Bronchial epithelial cell (primary cell): ENCODE data around the gene CLEC5A. TPM values are rescaled to one million over a fixed set of nuclear protein-coding genes. Genes with fewer than 3 reads are reported as not detected.

Source experiments
- DNase-seq: peaks from one replicate; pipeline ENCODE4 v3.0.0-alpha.2; 2010; ENCODE audit warnings: low read depth
- FAIRE-seq: peaks from 2 replicates; lab custom pipeline; 2011; peaks lifted over from hg19 to GRCh38; lab: Jason Lieb, UNC
- H3K27me3 ChIP-seq: 2 replicates; pipeline ENCODE4 v1.5.1; 2011; ENCODE audit warnings: low read length; ENCODE audit not compliant: control insufficient read depth, insufficient read depth
- H3K36me3 ChIP-seq: 2 replicates; pipeline ENCODE4 v1.5.1; 2011; ENCODE audit warnings: low read length; ENCODE audit not compliant: control insufficient read depth, insufficient read depth
- H3K4me3 ChIP-seq: 2 replicates; pipeline ENCODE4 v1.5.1; 2011; ENCODE audit warnings: mild to moderate bottlenecking, low read depth, low read length, control low read depth
- CTCF ChIP-seq: IDR thresholded peaks from 2 replicates; pipeline ENCODE4 v1.5.1; 2011; ENCODE audit warnings: mild to moderate bottlenecking, moderate library complexity, low read length, control low read depth, inconsistent platforms; ENCODE audit not compliant: insufficient read depth, severe bottlenecking
- total RNA-seq: library from RNA; depleted of rRNA; stranded (reverse); fragments of >200 nt; gene quantifications from 2 replicates; pipeline ENCODE4 v1.2.1, GENCODE V29; 2014

CLEC5A gene
- total RNA-seq, 1 donor from 2014 or later: not detected

- H3K36me3 ChIP-seq: no peaks in the 10 kb centered on the region
- DNase-seq: no peak
- TF ChIP-seq CTCF: no peak
- no peak for FAIRE-seq
- no peak overlapping the region for H3K4me3 ChIP-seq
- H3K27me3 ChIP-seq: no peaks in the 10 kb centered on the region
These were observed 65.8 kb downstream of the CLEC5A start for GRCh38 chr7:141880960-141881359.

- Histone ChIP-seq H3K4me3 (no peak overlapping the region), H3K27me3 (no peaks in the 10 kb centered on the region), H3K36me3 (no peaks in the 10 kb centered on the region)
- no peak for TF ChIP-seq CTCF
- no peak for FAIRE-seq
- DNase-seq: no peak
These were observed 69.4 kb downstream of the CLEC5A start for GRCh38 chr7:141877365-141877764.

Other genes with a start within 250 kb of the CLEC5A start
- gene DENND11, start 244.8 kb downstream of the CLEC5A start, total RNA-seq: 19.2 and 21.8 TPM in 2 replicates
- gene WEE2, start 238.6 kb downstream of the CLEC5A start, total RNA-seq: not detected in 2 replicates
- 126 and 162 TPM in 2 replicates for gene SSBP1, start 208.6 kb downstream of the CLEC5A start, total RNA-seq
- gene TAS2R3, start 182.9 kb downstream of the CLEC5A start, total RNA-seq: 3.9 and 7.6 TPM in 2 replicates
- 1.8 and 5.4 TPM in 2 replicates for gene TAS2R4, start 170.3 kb downstream of the CLEC5A start, total RNA-seq
- gene TAS2R5, start 156.8 kb downstream of the CLEC5A start, total RNA-seq: 3.9 and 5.1 TPM in 2 replicates
- not detected in 2 replicates for gene PRSS37, start 105.5 kb downstream of the CLEC5A start, total RNA-seq
- gene OR9A4, start 30.6 kb downstream of the CLEC5A start, total RNA-seq: 0.26 TPM in 1 of 2 replicates, not detected in the other
- gene TAS2R38, start 26.8 kb upstream of the CLEC5A start, total RNA-seq: not detected in 2 replicates
- under 0.01 and 0.38 TPM in 2 replicates for gene MGAM, start 48.9 kb upstream of the CLEC5A start, total RNA-seq
- under 0.01 TPM in 1 of 2 replicates, not detected in the other for gene MGAM2, start 164.7 kb upstream of the CLEC5A start, total RNA-seq